ENCODE data around the gene NCOA7.

DNA sequence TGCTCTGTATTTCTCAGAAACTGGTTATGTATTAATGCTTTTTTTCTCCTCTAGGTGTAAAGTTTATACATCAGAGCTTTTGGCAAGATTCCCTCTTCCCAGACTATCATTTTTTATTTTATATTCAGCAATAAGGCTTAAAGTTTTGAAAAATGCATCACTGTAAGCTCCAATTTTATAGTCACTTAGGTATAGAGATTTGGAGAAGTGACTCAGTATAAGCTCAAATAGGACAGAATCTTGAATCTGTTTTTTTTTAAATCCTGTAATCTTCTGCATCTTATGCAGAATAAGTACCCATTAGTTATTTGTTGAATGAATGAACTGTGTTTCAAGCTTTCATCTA lies 1.0 kb downstream of the NCOA7 start:
- TF ChIP-seq, protein P1, sequence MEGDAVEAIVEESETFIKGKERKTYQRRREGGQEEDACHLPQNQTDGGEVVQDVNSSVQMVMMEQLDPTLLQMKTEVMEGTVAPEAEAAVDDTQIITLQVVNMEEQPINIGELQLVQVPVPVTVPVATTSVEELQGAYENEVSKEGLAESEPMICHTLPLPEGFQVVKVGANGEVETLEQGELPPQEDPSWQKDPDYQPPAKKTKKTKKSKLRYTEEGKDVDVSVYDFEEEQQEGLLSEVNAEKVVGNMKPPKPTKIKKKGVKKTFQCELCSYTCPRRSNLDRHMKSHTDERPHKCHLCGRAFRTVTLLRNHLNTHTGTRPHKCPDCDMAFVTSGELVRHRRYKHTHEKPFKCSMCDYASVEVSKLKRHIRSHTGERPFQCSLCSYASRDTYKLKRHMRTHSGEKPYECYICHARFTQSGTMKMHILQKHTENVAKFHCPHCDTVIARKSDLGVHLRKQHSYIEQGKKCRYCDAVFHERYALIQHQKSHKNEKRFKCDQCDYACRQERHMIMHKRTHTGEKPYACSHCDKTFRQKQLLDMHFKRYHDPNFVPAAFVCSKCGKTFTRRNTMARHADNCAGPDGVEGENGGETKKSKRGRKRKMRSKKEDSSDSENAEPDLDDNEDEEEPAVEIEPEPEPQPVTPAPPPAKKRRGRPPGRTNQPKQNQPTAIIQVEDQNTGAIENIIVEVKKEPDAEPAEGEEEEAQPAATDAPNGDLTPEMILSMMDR (IDR thresholded peaks at IDR 0.05 in 2 of 3, conservative IDR thresholded peaks at IDR 0.05 in 1 of 3; ENCODE audit: borderline replicate concordance in 1 of 3, insufficient read depth in 1 of 3, low read depth in 2 of 3, low read length in 2 of 3): no peak
- TF ChIP-seq POLR2A (IDR thresholded peaks at IDR 0.05; ENCODE audit: borderline replicate concordance, extremely low read depth, insufficient read depth, insufficient read length): no peak
- no peak for TF ChIP-seq EZH2 (IDR thresholded peaks at IDR 0.05)
- TF ChIP-seq, protein P2, sequence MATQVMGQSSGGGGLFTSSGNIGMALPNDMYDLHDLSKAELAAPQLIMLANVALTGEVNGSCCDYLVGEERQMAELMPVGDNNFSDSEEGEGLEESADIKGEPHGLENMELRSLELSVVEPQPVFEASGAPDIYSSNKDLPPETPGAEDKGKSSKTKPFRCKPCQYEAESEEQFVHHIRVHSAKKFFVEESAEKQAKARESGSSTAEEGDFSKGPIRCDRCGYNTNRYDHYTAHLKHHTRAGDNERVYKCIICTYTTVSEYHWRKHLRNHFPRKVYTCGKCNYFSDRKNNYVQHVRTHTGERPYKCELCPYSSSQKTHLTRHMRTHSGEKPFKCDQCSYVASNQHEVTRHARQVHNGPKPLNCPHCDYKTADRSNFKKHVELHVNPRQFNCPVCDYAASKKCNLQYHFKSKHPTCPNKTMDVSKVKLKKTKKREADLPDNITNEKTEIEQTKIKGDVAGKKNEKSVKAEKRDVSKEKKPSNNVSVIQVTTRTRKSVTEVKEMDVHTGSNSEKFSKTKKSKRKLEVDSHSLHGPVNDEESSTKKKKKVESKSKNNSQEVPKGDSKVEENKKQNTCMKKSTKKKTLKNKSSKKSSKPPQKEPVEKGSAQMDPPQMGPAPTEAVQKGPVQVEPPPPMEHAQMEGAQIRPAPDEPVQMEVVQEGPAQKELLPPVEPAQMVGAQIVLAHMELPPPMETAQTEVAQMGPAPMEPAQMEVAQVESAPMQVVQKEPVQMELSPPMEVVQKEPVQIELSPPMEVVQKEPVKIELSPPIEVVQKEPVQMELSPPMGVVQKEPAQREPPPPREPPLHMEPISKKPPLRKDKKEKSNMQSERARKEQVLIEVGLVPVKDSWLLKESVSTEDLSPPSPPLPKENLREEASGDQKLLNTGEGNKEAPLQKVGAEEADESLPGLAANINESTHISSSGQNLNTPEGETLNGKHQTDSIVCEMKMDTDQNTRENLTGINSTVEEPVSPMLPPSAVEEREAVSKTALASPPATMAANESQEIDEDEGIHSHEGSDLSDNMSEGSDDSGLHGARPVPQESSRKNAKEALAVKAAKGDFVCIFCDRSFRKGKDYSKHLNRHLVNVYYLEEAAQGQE (IDR thresholded peaks at IDR 0.05; ENCODE audit: low read depth): no peak
- TF ChIP-seq SRF (IDR thresholded peaks at IDR 0.05; ENCODE audit: low read depth): no peak
- TF ChIP-seq YY1 (IDR thresholded peaks at IDR 0.05; ENCODE audit: extremely low read depth, insufficient replicate concordance, low read depth, low read length): no peak
- TF ChIP-seq ATF3 (IDR thresholded peaks at IDR 0.05): no peak
- TF ChIP-seq CEBPB (IDR thresholded peaks at IDR 0.05; ENCODE audit: low read depth): no peak
- TF ChIP-seq ELF1 (IDR thresholded peaks at IDR 0.05; ENCODE audit: borderline replicate concordance, low read depth): no peak
